Stimulated activated naive CD8-positive, alpha-beta T cell treated with anti-CD3 and anti-CD28 coated beads, Interleukin-15, Interleukin-2, amounts not matched to agents 100 ng/mL and 50 ng/mL, for 24 hours (primary cell): ENCODE results near the gene ADSL.
A peak's percentile ranks its signal among the peaks of the same experiment; 100 is the strongest.

Experiments used
- H3K27ac Mint-ChIP-seq: one replicate; pipeline ENCODE4 v1.8.0; 2021; ENCODE audit warnings: mild to moderate bottlenecking, mixed read lengths
- H3K27me3 Mint-ChIP-seq: one replicate; pipeline ENCODE4 v1.8.0; 2021; ENCODE audit warnings: mixed read lengths
- H3K36me3 Mint-ChIP-seq: one replicate; pipeline ENCODE4 v1.8.0; 2021; ENCODE audit warnings: low read depth, mixed read lengths
- H3K4me1 Mint-ChIP-seq: one replicate; pipeline ENCODE4 v1.8.0; 2021; ENCODE audit warnings: low read depth, mixed read lengths
- H3K4me3 Mint-ChIP-seq: one replicate; pipeline ENCODE4 v1.8.0; 2021; ENCODE audit warnings: mild to moderate bottlenecking, mixed read lengths
- H3K9me3 Mint-ChIP-seq: one replicate; pipeline ENCODE4 v1.8.0; 2021; ENCODE audit warnings: mixed read lengths

The ADSL gene

GRCh38 chr22:40410272-40410671 is 64.0 kb downstream of the ADSL start:
- Mint-ChIP-seq H3K4me1 (peaks cover 23% of the 10 kb centered on the region), H3K9me3 (no peaks in the 10 kb centered on the region), H3K4me3 (no peak overlapping the region), H3K27ac (no peak overlapping the region), H3K36me3 (peaks cover 28% of the 10 kb centered on the region), H3K27me3 (no peaks in the 10 kb centered on the region)

GRCh38 chr22:40410731-40411505 is 64.6 kb downstream of the ADSL start:
- Mint-ChIP-seq H3K27me3 (no peaks in the 10 kb centered on the region), H3K4me3 (no peak overlapping the region), H3K27ac (no peak overlapping the region), H3K36me3 (peaks cover 35% of the 10 kb centered on the region), H3K9me3 (no peaks in the 10 kb centered on the region), H3K4me1 (peaks cover 29% of the 10 kb centered on the region)

- Mint-ChIP-seq H3K4me1 (peaks cover 35% of the 10 kb centered on the region), H3K36me3 (peaks cover 41% of the 10 kb centered on the region), H3K27ac (no peak overlapping the region), H3K9me3 (no peaks in the 10 kb centered on the region), H3K27me3 (no peaks in the 10 kb centered on the region), H3K4me3 (no peak overlapping the region)
Measured at GRCh38 chr22:40411506-40411861, 65.2 kb downstream of the ADSL start.

- Mint-ChIP-seq H3K4me1 (peaks cover 40% of the 10 kb centered on the region), H3K4me3 (no peak overlapping the region), H3K27me3 (no peaks in the 10 kb centered on the region), H3K36me3 (peaks cover 46% of the 10 kb centered on the region), H3K27ac (peak overlapping the region; percentile 79), H3K9me3 (no peaks in the 10 kb centered on the region)
Measured at GRCh38 chr22:40412441-40412840, 66.1 kb downstream of the ADSL start.

GRCh38 chr22:40413873-40414272 is 67.6 kb downstream of the ADSL start:
- Mint-ChIP-seq H3K27me3 (no peaks in the 10 kb centered on the region), H3K4me1 (peaks cover 40% of the 10 kb centered on the region), H3K9me3 (no peaks in the 10 kb centered on the region), H3K36me3 (peaks cover 46% of the 10 kb centered on the region), H3K4me3 (no peak overlapping the region), H3K27ac (no peak overlapping the region)

GRCh38 chr22:40414311-40414710 is 68.0 kb downstream of the ADSL start:
- H3K27ac Mint-ChIP-seq: peak overlapping the region; percentile 76
- H3K9me3 Mint-ChIP-seq: no peaks in the 10 kb centered on the region
- no peaks in the 10 kb centered on the region for H3K27me3 Mint-ChIP-seq
- H3K4me1 Mint-ChIP-seq: peaks cover 41% of the 10 kb centered on the region
- H3K4me3 Mint-ChIP-seq: no peak overlapping the region
- peaks cover 46% of the 10 kb centered on the region for H3K36me3 Mint-ChIP-seq

GRCh38 chr22:40414838-40415505 is 68.7 kb downstream of the ADSL start:
- Mint-ChIP-seq H3K9me3 (no peaks in the 10 kb centered on the region), H3K36me3 (peaks cover 46% of the 10 kb centered on the region), H3K4me1 (peaks cover 44% of the 10 kb centered on the region), H3K27ac (peak overlapping the region; percentile 76), H3K27me3 (no peaks in the 10 kb centered on the region), H3K4me3 (no peak overlapping the region)

- no peaks in the 10 kb centered on the region for H3K27me3 Mint-ChIP-seq
- H3K27ac Mint-ChIP-seq: peak overlapping the region; percentile 76
- H3K4me3 Mint-ChIP-seq: peak overlapping the region; percentile 22
- H3K9me3 Mint-ChIP-seq: no peaks in the 10 kb centered on the region
- H3K36me3 Mint-ChIP-seq: peaks cover 46% of the 10 kb centered on the region
- peaks cover 44% of the 10 kb centered on the region for H3K4me1 Mint-ChIP-seq
Measured at GRCh38 chr22:40415531-40416266, 69.4 kb downstream of the ADSL start.

- Mint-ChIP-seq H3K27me3 (no peaks in the 10 kb centered on the region), H3K36me3 (peaks cover 47% of the 10 kb centered on the region), H3K9me3 (no peaks in the 10 kb centered on the region), H3K4me3 (no peak overlapping the region), H3K4me1 (peaks cover 44% of the 10 kb centered on the region), H3K27ac (peak overlapping the region; percentile 76)
Measured at GRCh38 chr22:40416267-40416570, 69.9 kb downstream of the ADSL start.

- Mint-ChIP-seq H3K27ac (peak overlapping the region; percentile 76), H3K4me3 (no peak overlapping the region), H3K36me3 (peaks cover 48% of the 10 kb centered on the region), H3K4me1 (peaks cover 44% of the 10 kb centered on the region), H3K9me3 (no peaks in the 10 kb centered on the region), H3K27me3 (no peaks in the 10 kb centered on the region)
Measured at GRCh38 chr22:40416636-40417035, 70.3 kb downstream of the ADSL start.

- H3K9me3 Mint-ChIP-seq: no peaks in the 10 kb centered on the region
- H3K36me3 Mint-ChIP-seq: peaks cover 48% of the 10 kb centered on the region
- H3K27ac Mint-ChIP-seq: no peak overlapping the region
- no peak overlapping the region for H3K4me3 Mint-ChIP-seq
- peaks cover 44% of the 10 kb centered on the region for H3K4me1 Mint-ChIP-seq
- no peaks in the 10 kb centered on the region for H3K27me3 Mint-ChIP-seq
Measured at GRCh38 chr22:40417041-40417440, 70.7 kb downstream of the ADSL start.

- Mint-ChIP-seq H3K4me3 (no peak overlapping the region), H3K36me3 (peaks cover 46% of the 10 kb centered on the region), H3K27ac (no peak overlapping the region), H3K27me3 (no peaks in the 10 kb centered on the region), H3K9me3 (no peaks in the 10 kb centered on the region), H3K4me1 (peaks cover 40% of the 10 kb centered on the region)
Measured at GRCh38 chr22:40417881-40418280, 71.6 kb downstream of the ADSL start.

GRCh38 chr22:40418366-40419201 is 72.3 kb downstream of the ADSL start:
- Mint-ChIP-seq H3K27me3 (no peaks in the 10 kb centered on the region), H3K27ac (no peak overlapping the region), H3K4me3 (no peak overlapping the region), H3K4me1 (peaks cover 38% of the 10 kb centered on the region), H3K9me3 (no peaks in the 10 kb centered on the region), H3K36me3 (peaks cover 53% of the 10 kb centered on the region)

GRCh38 chr22:40419718-40420117 is 73.4 kb downstream of the ADSL start:
- Mint-ChIP-seq H3K4me3 (no peak overlapping the region), H3K9me3 (no peaks in the 10 kb centered on the region), H3K36me3 (peaks cover 45% of the 10 kb centered on the region), H3K27ac (no peak overlapping the region), H3K27me3 (no peaks in the 10 kb centered on the region), H3K4me1 (peaks cover 27% of the 10 kb centered on the region)
